AML-193 (cell line): Measurements from ENCODE around the gene ZNF436.
A peak's percentile ranks its signal among the peaks of the same experiment; 100 is the strongest.

Experiments used
- DNase-seq, 2 experiments: peaks; one replicate each; lab custom pipeline; 2025; lab: John Stamatoyannopoulos, UW

Gene ZNF436

GRCh38 chr1:23369335-23370013 lies at the start of gene ZNF436:
Gene ZNF436 (minus strand): TSS chr1:23369836. CDS start chr1:23368005, 1,831 bp downstream.
- peak; percentile 10 to 23 for DNase-seq

GRCh38 chr1:23419180-23419579 lies 49.5 kb upstream of the ZNF436 start:
- DNase-seq, result no peak

- DNase-seq, result no peak
These were observed 47.9 kb upstream of the ZNF436 start for GRCh38 chr1:23417570-23417969.

- DNase-seq, result no peak
These were observed 47.3 kb upstream of the ZNF436 start for GRCh38 chr1:23416964-23417363.

GRCh38 chr1:23408797-23409290 lies 39.2 kb upstream of the ZNF436 start:
- no peak for DNase-seq

- DNase-seq, result no peak
These were observed 37.5 kb upstream of the ZNF436 start for GRCh38 chr1:23407016-23407630.

GRCh38 chr1:23405946-23406345 lies 36.3 kb upstream of the ZNF436 start:
- no peak for DNase-seq

GRCh38 chr1:23403735-23404486 lies 34.3 kb upstream of the ZNF436 start:
- DNase-seq, result peak; percentile 83 to 86

GRCh38 chr1:23403355-23403734 lies 33.7 kb upstream of the ZNF436 start:
- no peak for DNase-seq

GRCh38 chr1:23403038-23403336 lies 33.4 kb upstream of the ZNF436 start:
- DNase-seq, result no peak

- no peak for DNase-seq
These were observed 32.8 kb upstream of the ZNF436 start for GRCh38 chr1:23402286-23403037.

- no peak for DNase-seq
These were observed 31.7 kb upstream of the ZNF436 start for GRCh38 chr1:23401313-23401712.

GRCh38 chr1:23400324-23401114 lies 30.9 kb upstream of the ZNF436 start:
- DNase-seq, result peak in 1 of 2 experiments; percentile 3

GRCh38 chr1:23399229-23399628 lies 29.6 kb upstream of the ZNF436 start:
- DNase-seq, result no peak

GRCh38 chr1:23397908-23398307 lies 28.3 kb upstream of the ZNF436 start:
- DNase-seq, result no peak

GRCh38 chr1:23396380-23396779 lies 26.7 kb upstream of the ZNF436 start:
- no peak for DNase-seq

- no peak for DNase-seq
These were observed 26.2 kb upstream of the ZNF436 start for GRCh38 chr1:23395849-23396248.

GRCh38 chr1:23395154-23395724 lies 25.6 kb upstream of the ZNF436 start:
- no peak for DNase-seq

- DNase-seq, result no peak
These were observed 25.0 kb upstream of the ZNF436 start for GRCh38 chr1:23394684-23395083.

GRCh38 chr1:23394181-23394580 lies 24.5 kb upstream of the ZNF436 start:
- DNase-seq, result no peak

- no peak for DNase-seq
These were observed 24.1 kb upstream of the ZNF436 start for GRCh38 chr1:23393706-23394105.
